NCI-H146 treated with DMSO at 0.1 percent for 48 hours (cell line): ENCODE results near the gene ADAMTS16.

Source experiments
- DNase-seq: peaks from one replicate; lab custom pipeline; 2025; ENCODE audit not compliant: unreplicated experiment; lab: John Stamatoyannopoulos, UW

Gene ADAMTS16

DNA sequence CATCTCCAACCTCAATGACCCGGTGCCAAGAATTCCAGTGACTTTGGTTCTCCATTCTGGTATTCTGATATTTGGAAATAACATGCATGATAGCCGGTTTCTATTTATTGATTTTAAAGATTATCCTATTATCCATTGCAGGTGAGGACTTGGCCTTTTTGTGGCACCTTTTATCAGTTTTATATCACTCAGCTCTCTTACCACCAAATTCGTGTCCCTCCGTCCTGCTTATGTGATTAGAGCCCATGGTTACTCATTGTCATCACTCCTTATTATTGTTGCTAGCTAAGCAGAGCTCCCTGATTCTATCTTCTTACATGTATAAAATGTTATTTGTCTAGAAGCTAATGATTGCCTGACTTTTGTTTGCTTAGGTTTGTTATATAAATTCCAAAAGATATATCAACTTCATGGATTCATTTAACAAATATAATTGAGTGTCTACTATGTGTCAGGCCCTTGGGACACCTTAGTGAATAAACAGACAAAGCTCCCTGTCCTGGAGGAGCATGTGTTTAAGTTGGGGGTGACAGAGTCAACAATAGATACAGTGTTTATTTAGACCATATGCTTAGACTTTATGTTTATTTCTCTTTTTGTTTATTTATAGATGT is 138.2 kb downstream of the ADAMTS16 start:
- DNase-seq: no peak

DNA sequence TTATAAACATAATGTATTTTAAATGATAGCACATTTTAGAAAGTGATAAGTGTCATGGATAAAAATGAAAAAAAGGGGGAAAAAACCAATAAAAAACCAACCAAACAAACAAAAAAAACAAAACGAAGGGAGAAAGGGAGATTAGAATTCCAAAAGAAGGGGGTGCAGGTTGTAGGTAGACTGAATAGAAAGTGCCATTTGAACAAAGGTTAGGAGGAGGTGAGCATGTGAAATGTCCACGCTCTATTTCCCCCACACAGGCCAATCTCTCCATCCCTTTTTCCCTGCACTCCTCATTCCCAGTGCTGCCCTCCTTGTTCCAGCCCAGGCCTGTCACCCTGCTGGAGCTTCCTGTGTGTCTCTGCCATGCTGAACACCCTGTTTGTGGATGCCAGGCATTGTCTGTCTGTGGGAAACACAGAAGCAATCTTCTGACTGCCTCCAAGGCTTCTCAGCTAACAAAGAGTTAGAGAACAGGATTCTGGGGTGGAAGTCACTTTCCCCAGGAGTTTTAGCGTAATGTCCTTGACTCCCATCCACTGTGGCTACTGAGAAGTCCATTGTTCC is 138.8 kb downstream of the ADAMTS16 start:
- no peak for DNase-seq

DNA sequence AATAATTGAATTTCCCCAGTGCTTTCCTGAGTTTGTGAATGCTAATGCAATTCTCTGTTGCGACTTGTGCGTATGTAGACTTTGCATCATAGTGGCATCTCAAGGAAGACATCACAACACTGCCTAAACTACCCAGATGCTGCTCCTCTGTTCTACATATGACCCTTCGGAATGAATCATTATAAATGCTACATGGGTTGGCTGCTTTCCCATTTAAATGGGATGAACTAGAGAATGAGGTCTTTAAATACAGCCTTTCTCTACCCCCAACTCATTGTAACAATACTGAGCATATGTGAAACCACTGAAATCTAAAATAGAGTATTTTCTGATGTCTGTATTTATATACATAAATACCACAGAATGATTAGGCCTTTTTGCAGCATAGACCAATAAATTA is 145.8 kb downstream of the ADAMTS16 start:
- DNase-seq: no peak

DNA sequence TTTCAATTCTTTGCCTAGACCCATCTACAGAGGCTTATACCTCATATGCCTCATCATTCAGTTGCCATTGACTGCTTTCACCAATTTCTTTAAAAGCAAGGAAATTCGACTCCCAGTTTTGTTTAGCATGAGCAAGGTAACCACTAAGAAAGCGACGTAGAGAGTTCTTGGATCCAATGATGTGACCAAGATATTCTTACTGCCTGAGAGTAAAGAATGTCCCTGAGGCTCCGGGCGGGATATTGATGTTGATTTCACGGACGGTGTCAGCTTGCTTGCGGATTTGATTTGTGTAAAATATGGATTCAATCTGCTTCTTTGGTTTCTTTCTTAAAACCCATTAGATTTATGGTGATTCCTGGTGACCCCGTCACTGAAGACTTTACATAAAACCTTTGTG is 147.3 kb downstream of the ADAMTS16 start:
- no peak for DNase-seq

DNA sequence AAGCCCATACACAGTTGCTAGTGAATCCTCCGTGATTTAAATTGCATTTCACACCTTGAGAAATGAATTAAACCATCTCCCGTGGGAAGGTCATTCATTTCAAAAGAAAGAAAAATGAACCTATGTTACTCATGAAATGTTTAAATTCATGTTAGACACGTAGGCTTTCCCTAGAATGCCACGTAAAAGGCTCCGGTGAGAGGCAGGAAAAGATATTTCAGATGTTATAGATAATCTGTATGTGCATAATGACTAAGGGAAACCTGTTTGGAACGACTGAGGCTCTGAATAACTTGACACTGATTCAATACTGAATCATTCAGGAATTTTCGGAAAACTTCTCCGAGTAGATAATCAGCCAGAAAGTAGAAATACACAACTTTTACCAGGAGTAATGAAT is 148.1 kb downstream of the ADAMTS16 start:
- DNase-seq: no peak

DNA sequence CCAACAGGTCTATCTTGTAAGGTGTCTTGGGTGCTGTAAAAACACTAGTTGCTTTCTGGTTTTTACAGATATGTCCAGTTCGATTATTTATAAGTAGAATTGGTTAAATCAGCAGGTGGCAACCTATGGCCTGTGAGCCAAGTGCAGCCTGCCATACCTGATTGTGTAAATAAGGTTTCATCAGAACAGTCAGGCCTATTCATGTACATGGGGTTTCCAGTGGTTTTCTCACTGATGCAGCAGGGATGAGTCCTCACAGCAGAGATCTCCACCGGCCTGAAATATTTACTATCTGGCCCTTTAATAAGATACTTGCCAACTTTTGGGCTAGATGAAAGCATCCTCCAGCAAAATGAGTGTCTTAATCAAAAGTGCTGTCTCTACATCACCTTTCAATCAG is 149.4 kb downstream of the ADAMTS16 start:
- no peak for DNase-seq

DNA sequence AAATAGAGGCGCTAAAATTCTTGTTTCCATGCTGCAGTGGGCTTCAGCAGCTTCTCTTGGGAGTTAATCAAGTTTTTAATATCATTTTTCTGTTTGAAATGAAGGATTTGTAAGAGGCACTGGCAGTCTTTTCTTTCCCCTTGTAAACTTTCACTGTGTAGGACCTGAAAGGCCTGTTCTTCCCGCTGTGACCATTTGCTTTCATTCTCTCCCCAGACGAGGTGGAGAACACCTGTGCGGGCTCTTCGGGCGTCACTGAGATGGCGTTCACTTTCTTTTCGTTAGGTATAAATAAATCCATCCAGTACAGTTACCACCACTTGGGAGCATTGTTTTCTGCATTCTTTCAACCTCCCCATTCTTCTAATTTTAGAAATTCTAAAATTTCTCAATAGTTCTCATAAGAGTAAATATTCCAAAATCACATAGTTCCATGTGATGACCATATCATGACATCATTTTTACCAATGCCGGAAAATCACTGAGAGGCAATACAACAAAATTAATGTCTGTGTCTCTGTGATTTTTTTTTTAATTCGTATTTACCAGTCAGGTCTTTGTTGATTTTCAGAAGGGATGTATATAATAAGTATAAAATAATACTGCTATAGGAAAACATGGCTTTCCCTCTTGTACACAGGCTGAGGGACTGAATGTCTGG is 150.7 kb downstream of the ADAMTS16 start:
- no peak for DNase-seq

DNA sequence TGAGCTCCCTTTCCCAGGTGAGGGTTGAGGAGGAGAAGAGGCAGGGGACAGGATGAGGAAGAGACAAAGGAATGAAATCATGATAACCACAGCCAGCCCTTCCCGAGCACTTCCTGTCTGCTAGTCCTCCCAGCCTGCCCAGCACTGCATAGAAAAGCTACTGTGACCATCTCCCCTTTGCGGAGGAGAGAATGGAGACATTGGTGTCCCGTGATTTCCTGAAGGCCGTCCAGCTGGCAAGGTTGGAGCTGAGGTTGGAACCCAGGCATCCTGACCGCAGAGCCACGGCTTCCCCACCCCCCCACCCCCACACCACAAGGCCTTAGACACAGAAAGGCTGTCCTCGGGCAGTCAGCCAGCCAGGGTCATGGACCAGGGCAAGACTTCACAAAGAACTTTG is 151.2 kb downstream of the ADAMTS16 start:
- DNase-seq: no peak

DNA sequence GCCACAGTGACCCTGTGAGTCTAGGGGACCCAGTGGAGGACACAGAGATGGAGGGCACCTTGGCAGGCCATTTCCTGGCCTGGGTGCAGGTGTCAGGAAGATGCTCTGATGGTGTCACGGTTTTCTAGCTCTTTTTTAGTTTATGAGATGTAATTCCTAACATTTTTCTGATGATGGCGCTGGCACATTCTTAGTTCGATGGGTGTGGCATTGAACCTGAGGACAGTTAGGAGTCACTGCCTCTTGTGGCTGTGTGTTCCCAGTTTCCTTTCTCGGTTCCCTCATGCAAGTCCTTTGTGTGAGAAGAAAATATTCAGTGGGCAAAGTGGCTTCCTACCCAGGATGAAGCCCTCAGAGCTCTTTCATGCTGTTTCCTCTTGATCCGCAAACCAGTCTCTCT is 152.9 kb downstream of the ADAMTS16 start:
- DNase-seq: no peak

DNA sequence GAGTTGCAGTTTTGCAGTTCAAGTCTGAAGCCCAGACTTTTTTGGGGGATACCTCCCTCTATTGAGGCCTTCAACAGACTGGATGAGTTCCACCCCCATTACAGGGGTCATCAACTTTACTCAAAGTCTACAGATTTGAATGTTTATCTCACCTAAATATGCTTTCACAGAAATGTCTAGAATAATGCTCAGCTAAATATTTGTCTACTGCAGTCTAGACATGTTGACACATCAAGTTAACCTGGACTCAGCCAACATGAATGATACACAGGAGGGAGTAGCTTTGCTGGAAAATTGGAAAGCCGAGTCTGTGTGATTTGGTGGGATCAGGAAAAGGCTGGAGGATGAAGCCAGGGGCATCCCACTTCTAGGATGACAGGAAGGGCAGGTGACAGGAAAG is 154.3 kb downstream of the ADAMTS16 start:
- no peak for DNase-seq

DNA sequence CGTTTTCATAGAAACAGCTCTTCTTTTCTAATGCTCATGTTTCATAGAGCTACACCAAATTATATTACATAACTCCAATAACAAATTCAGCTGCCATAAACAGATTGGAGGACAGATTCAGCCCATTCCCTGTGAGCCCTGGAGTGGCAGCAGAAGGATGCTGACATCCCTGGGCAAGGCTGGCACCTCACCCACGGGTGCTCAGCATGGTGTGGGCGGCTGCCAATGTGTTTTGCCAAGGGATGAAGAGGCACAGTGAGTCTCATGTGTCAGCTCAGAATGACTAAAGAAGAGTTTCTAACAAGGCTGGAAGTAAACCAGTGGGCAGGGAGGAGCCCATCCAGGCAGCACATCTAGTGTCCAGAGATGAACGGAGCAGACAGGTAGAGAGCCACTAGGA is 155.2 kb downstream of the ADAMTS16 start:
- no peak for DNase-seq

DNA sequence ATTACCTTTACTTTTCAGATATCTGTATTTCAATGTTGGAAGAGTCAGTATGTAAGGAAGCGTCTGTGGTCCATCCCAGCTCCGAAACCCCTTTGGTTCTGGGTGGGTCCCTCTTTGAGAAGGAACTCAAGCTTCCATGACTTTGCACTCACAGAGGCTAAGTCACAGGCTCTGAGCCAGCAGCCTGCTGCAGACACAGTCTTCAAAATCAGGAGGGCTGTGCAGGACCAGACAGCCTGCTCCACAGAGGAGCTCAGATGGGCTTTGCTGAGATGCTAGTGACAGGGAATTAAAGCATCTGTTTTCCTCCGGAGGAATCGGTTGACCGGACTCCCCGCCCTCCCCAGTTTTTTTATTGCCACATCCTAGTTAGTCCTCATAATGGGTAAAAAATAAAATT is 155.9 kb downstream of the ADAMTS16 start:
- no peak for DNase-seq

DNA sequence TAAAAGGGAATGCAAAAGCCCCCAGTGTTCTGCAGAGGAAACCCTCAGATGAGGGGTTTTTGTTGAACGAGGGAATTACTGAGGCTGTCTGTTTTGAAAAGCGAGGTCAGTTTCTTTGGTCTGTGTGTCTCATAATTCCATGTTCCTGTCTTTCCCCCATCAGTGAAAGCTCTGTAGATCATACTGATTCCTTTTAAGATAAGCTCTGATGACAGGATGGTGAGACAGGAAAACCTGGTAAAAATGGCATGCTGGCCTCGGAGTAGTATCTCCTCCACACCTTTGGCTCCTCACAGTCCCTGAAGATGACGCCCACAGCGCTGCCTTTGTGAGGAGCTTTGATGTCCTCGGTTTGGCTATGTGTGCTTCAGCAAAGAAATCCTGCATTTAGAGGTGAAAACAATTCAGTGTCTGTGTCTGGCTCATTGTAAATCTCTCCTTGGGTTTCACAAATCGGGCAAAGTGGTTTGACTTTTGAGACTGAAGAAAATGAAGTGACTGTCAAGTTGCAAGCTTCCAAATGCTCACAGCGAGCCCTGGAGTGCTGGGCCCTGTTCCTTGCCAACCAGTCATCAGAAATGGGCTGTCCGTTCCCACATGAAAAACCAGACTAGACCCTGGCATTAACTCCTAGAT is 157.4 kb downstream of the ADAMTS16 start:
- DNase-seq: no peak

DNA sequence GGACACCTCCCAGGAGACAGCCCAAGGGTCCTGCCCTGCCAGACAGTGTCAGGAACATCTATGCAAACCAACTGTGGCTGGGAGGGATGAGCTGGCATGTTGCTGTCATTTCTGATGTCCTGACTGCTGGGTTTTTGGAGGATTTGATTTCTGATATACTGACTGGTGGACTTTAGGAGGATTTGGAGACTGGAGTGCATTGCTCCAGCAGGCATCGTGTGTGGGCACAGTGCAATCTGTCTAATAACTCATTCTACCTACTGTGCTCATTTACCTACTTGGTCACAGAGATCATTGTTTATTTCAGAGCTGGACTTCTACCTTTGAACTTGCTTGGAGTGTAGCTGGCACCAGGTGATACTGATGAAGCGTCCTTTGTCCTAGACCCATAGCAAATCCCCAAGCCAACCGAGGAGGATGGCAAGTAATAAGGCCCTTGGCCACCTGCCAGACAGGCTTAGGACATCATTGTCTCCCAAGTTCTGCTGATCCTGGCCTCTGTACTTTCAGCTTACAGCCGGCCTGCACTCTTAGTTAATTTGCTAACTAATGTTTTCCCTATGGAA is 158.0 kb downstream of the ADAMTS16 start:
- no peak for DNase-seq

DNA sequence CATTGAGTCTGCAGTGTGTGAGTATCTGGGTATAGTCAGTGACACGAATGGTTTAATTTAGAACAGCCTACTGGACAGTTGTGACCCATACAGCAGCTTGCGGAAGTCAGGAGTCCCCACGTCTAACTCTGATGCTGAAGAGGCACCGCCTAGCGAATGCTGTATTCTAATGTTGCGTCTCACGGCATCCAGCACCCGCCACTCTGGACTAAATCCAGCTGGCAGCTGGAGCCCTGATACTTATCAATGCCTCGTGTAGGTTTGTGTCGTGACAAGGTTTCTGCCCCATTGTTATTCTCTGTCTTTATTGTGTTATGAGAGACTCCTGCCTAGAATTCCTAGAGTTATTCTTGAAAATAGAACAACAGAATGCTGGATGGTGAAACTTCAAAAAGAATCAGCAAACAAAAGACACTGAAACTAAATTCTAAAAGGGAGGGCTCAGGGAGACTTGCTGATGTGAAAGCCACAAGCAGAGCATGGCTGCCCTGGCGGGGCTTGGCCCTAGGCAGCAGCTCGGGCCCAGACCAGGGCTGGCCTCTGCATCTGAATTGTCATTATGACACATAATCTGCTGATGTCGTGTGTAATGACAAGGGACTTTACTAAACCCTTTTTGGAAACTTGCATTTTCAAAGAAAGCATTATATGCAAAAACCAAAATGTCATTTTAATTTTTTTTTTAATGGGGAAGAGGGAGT is 158.9 kb downstream of the ADAMTS16 start:
- no peak for DNase-seq

DNA sequence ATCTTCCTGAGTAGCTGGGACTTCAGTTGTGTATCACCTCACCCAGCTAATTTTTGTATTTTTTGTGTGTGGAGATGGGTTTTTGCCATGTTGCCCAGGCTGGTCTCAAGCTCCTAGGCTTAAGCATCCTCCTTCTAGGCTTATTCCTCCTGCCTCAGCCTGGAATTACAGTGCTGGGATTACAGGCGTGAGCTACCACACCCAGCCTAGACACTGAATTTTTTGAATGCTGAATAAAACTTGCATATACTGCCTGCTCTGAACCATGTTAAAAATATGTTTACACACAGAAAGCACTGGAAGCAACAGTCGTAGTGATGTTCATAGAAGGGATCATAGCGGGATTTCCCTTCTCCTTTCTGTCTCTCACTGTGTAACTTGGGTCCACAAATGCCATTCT is 161.0 kb downstream of the ADAMTS16 start:
- DNase-seq: no peak

DNA sequence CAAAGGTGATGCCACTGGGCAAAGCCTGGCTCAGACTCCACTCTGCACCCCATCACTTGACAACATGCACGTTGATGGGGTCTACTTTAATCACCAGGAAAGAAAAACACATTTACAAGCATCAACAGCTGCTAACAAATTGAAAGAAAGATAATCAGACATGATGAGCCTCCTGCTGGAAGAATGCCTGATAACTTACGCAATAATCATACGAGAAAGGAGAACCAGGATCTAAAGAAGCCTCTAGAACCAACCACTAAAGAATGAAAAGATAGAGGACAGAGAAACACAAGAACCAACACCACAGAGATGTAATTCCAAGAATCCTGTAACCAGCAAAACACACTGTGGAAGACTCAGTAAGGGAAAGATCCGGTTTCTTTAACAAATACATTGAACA is 162.1 kb downstream of the ADAMTS16 start:
- DNase-seq: no peak

DNA sequence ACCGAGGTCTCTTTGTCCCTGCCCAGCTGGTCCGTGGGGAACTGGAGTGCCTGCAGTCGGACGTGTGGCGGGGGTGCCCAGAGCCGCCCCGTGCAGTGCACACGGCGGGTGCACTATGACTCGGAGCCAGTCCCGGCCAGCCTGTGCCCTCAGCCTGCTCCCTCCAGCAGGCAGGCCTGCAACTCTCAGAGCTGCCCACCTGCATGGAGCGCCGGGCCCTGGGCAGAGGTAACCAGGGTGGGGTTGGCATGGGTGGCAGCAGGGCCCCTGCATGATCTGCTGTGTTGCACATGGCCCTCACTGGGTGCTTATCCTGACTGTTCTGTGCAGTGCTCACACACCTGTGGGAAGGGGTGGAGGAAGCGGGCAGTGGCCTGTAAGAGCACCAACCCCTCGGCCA is 163.1 kb downstream of the ADAMTS16 start:
- DNase-seq: no peak

DNA sequence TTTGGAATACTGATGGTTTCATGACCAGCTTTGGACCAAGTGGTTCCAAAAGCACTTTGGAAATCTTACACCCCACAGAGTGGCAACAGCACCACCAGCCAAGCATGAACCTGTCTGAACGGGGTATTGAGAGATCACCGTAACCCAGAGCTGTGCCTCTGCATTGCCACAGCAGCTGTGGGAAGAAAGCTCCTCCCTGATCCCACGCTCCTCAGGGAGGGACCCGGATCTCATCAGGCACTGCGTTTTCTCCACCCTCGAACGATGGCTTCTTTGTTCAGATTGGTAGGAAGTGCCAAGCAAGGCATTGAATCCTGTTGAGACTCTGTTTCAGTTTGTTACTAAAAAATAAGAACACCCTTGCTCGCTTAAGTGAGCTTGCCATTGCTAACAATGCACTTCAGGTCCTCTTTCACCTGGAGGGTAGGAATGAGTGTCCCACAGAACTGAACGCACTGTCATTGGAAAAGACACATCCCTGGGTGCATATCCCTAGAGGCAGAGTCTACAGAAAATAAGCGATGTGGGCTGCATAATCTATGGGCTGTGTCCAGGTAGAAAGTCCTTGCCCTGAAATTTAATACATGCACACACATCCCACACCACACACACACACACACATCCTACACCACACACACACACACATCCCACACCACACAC is 164.4 kb downstream of the ADAMTS16 start:
- no peak for DNase-seq

DNA sequence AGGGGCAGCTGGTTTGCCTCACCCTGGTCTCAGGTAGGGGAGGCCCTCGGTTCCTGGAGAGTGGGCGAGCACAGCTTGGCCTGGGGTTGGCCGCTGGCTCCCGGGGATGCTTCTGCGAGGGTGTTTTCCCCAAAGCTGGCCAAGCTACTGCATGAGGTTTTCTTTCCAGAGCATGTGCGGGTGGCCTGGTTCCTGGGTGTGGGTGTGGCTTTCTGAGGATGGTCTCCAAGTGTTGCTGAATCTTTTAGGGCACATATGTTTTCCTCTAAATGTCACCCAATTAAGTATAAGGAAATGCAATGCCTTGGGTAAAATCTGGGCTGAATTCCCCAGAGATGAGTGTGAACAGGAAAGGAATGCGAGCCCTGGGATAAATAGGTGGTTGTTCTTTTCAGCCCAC is 166.6 kb downstream of the ADAMTS16 start:
- DNase-seq: no peak

DNA sequence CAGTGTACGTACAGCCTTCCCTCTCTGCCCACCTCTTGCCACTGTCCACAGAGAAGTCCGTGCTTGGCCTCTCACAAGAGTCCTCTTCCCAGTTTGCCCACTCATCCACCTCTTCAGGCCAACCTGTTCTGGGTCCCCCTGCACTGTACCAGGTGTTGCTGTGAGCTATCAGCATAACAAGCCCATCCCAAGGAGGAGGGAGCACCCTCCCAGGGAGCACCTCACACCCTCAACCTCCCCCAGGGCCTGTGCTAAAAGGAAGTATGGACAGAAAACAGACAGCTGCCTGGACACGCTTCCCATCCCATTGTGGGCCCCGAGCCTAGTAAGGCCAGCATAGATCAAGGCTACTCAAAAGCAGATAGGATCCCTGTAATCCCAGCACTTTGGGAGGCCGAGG is 168.2 kb downstream of the ADAMTS16 start:
- no peak for DNase-seq
